GM23248 (cell line): ENCODE measurements around the gene RBMS1.

ENCODE experiments used
- EZH2 ChIP-seq: fragments of 200-600 bp; sonication (generic); IDR thresholded peaks from 2 replicates; pipeline ENCODE4 v1.6.1; 2018; ENCODE audit warnings: antibody characterized with exemption, mild to moderate bottlenecking; ENCODE audit not compliant: insufficient read depth, poor library complexity, severe bottlenecking
- EZH2phosphoT487 ChIP-seq: fragments of 200-600 bp; sonication (generic); IDR thresholded peaks from 2 replicates; pipeline ENCODE4 v1.6.1; 2018; ENCODE audit warnings: antibody characterized with exemption, moderate library complexity, mild to moderate bottlenecking, low read depth; ENCODE audit not compliant: insufficient read depth

DNA sequence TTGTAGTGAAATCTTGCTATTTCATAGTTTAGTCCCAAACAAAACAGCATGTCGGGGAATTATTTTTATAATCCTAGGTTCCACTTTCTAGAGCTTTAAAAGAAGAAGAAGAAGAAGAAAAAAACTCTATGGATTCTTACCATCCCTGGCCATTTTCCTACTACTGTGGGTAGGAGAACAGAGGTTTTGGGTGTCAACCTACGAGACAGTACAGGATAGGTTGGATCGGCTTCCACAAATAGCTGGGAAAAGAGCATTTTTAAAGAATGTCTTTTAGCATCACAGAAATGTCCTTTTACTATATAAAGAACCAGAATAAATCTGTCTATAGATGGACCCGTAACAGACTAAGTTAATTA is 65.2 kb downstream of the RBMS1 start:
- TF ChIP-seq EZH2phosphoT487 = no peak
- no peak for TF ChIP-seq EZH2
